NCI-H2171 (cell line): Measurements from ENCODE around the gene ZSCAN18.
A peak's percentile ranks its signal among the peaks of the same experiment; 100 is the strongest.

ENCODE experiments used
- DNase-seq: peaks from one replicate; lab custom pipeline; 2025; lab: John Stamatoyannopoulos, UW

The ZSCAN18 gene

DNA sequence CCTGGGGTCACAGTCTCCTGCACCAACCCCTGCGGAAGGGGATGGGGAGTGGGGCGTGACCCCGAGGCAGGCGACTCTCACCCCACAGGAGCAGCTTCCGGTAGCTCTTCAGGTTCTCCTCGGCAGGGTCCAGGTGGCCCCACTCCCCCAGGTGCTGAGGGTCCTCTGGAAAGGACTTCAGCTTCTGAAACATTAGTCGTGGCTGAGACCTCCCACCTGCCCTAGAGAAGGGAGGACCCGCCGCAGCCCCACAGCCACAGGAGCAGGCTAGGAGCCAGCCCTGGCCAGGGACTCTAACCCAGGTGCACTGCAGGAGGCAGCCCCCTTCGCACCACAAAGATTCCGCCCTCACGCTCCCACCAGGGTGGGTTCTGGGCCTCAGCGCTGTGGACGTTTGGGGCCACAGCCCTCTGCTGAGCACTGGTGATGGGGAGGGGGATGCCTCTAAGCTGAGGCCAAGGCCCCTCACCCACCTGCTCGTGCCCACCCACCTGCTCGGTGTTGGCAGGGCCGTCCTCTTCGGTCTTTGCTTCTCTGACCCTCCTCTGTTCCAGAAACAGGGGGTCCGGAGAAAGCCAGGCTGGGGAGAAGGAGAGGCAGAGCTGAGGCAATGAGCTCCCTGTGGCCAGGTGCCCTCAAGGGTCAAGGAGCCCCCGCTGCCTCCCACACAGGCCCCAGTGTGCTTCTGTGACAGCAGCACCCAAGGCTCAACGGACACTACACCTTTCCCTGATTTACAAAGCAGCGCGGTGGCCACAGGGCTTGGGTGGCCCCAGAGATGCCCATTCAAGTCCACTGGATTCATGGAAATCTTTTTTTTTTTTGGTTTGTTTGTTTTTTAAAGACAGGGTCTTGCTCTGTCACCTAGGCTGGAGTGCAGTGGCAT, 11.0 kb downstream of the ZSCAN18 start:
- DNase-seq: no peak

DNA sequence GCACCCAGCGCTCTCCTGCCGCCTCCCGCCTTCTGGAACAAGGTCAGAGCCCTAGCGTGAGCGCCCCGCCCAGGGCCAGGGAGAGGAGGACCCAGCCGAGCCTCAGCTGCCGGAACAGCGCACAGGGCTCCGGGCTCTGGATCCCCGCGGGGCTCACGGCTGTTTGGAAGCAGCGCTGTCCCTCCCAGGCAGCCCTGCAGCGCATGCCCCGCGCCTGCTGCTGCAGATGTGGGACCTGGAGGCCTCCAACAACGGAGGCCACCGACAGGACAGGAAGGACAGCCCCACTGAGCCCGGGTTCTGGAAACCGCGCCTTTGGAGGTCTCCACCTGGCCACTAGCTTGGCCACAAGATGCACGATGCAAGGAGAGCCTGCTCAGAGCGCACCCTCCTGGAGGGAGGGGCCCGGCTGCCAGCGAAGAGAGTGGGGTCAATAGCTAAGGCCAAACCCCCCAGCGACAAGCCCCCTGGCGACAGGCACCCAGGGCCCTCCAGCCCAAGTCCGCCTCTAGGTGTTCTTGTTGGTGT, 12.6 kb downstream of the ZSCAN18 start:
- no peak for DNase-seq

DNA sequence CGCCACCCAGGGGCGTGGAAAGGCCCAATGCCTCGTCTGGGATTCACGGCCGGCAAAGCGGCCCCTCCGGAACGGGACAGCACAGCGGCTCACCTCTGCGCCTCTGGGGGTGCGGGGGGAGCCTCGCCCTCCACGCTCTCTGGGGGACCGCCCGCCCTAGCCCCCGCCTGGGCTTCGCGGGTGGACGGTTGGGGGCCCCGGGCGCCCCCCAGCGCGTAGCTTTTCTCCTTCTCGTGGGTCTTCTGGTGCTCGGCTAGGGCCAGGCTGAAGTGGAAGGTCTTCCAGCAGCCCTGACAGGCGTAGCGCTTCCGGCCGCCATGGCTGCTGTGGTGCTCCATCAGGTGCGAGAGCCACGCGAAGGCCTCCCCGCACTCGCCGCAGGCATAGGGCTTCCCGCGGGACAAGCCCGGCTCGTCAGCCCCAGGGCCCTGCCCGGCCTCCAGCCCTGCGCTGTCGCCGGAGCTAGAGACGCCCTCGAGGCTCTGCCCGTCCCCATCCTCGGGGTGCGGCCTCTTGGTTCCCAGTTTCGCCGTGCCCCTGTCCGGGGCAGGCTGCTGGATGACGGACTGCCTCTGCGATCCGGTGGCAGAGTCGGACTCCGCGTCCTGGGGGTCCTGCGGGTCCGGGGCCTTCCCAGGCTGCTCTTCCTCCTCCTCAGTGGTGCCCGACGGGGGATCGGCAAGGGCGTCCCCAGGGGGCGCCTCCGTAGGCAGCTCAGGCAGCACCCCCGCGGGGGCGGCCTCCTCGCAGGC, 13.3 kb downstream of the ZSCAN18 start:
- no peak for DNase-seq

DNA sequence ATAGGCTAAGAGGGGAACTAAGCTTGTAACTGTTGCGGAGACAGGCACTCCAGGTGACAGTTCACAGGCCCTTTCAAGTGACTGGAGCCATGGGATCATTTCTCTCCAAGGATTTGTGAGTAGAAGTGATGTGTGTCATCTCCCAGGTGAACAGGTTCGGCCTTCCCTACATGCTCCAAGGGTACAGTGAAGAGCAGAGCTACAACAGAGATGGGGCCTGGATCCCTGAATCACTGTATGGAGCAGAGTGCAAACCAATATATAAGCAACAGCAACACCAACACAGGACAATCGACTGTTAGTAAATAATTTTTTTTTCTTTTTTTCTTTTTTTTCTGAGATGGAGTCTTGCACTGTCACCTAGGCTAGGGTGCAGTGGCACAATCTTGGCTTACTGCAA, 15.0 kb downstream of the ZSCAN18 start:
- no peak for DNase-seq

DNA sequence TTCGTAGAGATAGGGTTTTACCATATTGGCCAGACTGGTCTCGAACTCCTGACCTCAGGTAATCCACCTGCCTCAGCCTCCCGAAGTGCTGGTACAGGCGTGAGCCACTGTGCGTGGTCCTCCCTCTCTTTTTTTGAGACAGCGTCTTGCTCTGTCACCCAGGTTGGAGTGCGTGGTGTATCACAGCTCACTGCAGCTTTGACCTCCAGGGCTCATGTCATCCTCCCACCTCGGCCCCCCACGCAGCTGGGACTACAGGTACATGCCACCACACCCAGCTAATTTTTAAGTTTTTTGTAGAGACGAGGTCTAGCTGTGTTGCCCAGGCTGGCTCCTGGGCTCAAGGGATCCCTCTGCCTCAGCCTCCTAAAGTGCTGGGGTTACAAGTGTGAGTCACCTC, 18.2 kb downstream of the ZSCAN18 start:
- DNase-seq: no peak

DNA sequence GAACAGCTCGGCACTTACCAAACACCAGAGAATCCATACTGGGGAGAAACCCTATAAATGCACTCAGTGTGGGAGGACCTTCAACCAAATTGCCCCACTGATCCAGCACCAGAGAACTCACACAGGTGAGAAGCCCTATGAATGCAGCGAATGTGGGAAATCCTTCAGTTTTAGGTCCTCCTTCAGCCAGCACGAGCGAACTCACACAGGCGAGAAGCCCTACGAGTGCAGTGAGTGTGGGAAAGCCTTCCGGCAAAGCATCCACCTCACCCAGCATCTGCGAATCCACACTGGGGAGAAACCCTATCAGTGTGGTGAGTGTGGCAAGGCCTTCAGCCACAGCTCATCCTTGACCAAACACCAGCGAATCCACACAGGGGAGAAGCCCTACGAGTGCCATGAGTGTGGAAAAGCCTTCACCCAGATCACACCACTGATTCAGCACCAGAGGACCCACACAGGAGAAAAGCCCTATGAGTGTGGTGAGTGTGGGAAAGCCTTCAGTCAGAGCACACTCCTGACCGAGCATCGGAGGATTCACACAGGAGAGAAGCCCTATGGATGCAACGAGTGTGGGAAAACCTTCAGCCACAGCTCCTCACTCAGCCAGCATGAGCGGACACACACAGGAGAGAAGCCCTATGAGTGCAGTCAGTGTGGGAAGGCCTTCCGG, 30.7 kb downstream of the ZSCAN18 start:
- no peak for DNase-seq

DNA sequence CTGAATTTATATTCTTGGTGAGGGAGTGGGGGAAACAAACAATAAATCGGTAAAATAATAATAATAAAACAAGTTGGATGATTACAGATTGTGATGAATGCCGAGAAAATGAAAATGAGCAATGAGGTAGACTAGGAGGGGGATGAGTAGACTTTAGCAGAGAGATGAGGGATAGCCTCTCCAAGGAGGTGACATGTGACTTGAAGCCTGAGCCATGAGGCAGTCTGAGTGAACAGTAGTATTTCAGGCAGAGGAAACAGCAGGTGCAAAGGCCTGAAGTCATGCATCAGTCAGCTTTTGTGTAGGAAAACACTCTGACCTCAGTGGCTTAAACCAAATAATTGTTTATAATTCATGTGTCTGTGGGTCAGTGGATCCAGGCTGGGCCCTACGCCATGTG, 34.3 kb downstream of the ZSCAN18 start:
- no peak for DNase-seq

DNA sequence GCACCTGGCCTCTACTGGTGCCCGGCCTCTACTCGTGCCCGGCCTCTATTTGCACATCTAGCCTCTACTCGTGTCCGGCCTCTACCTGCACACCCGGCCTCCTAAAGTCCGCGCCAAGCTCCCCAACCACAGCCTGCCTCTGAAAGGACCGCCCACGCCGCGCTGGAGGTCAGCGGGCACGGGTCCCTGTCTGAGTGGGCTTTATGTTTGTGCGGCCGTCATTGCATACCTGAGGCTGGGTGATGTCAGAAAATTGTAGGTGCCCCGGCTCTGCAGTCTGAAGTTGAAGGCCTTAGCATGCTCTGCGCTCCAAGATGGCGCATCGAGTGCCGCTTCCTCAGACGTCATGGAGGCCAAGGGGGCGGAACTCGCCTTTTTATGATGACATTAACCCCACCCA, 37.8 kb downstream of the ZSCAN18 start:
- no peak for DNase-seq

DNA sequence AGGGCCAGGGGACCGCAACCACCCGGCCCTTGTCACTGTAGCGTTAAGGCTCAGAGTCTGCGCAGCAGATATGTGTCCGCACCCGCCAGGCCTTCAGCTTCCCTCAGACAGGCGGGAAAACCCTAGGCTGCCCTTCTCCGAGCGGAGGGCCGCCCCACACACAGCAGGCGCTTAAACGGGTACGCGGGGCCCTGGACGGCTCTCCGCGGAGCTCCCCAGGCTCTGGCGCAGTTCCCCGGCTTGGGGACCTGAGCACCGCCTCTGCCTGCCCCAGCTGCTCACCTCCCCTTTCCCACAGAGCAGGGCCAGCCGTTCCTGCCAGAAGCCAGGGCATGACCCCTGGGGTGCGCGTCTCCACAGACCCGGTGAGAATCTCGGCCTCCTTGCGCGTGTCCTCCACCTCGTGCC, 38.4 kb downstream of the ZSCAN18 start:
- DNase-seq: peak; percentile 16

DNA sequence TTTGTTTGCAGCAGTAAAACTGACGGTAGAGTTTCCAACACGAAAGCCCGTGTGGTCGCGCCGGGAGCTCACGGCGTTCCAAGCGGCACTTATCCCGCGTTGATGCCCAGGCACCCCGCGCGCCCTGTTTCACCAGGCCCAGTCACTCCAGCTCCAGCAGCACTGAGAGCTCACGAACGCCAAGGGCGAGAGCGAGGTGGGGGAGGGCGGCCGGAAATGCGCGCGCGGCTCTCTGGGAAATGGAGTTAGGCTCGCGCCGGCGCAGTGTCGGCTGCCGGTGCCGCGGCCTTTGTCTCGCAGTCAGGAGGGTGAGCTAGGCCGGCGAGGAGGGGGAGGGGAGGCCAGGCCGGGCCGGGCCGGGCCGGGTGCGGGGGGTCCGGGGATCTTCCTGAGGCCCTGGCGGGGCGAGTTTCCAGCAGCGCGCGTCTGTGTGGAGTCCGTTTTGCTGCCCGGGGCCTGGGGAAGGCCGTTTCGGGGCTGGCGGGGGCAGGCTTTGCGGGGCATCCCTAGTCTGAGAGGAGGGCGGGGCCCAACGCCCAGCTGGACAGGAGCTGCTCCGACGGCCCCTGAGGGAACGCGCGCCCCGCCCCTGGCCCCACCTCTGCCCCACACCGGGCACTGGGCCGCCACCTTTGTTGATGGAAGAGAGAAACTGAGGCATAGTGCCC, 38.9 kb downstream of the ZSCAN18 start, which contains the start of gene ZNF135:
TSS of gene ZNF135 (plus strand) at position 280 of the 668 bp plus-strand sequence. CDS start 721 bp downstream, outside the sequence.
- peak; percentile 85 for DNase-seq

DNA sequence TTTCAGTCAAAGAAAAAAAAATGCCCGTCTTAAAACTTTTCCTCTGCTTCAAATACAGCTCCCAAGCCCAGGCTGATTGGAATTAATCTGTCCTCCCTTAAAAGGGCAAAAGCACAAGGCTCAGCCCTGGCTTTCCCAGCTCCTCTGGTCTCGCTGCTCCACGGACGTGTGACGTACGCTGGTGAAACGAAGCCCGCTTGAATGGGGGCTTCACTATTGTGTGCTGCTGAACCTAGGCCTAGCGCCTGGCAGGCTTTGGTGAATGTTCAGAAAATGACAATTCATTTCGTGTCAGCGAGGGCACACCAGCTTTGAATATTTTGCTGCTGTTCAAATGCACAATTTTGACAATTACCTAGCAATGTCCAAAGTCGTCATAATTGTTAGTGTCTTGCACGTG, 39.6 kb downstream of the ZSCAN18 start:
- DNase-seq: no peak

DNA sequence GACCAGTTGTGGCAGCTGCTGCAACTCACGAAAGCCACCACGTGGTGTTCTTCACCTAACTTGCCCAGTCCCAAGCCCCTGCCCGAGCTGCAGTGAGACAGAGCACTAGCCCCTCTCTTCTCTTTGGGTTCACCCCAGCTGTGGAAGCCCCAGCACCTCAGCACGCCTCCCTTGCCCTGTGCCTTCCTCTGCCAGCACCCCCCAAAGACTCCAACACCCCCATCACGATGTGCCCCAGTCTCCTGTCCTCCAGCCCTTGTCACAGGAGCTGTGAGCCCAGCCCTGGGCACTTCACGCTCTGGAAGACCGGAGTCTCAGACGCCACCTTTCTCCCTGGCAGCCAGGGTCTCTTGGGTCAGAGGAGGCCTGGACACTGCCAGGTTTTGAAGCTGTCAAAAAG, 41.2 kb downstream of the ZSCAN18 start:
- DNase-seq: no peak

DNA sequence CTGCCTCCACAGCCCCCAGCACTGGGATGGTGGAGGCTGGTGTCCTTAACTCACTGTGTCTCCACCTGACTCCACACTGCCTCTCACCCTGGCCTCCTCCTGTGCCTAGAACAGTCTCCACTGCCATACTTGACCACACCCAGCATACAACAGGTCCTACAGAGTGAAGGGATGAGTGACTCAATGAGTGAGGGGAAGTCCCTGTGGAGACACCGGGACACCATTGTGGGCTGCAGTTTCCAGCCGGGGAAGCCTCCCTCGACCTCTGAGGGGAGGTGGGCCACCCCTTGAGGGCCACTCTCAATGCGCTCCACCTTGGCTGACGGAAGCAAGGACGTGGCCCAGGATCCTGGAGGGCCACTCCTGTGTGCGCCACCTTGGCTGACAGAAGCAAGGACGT, 41.8 kb downstream of the ZSCAN18 start:
- no peak for DNase-seq

DNA sequence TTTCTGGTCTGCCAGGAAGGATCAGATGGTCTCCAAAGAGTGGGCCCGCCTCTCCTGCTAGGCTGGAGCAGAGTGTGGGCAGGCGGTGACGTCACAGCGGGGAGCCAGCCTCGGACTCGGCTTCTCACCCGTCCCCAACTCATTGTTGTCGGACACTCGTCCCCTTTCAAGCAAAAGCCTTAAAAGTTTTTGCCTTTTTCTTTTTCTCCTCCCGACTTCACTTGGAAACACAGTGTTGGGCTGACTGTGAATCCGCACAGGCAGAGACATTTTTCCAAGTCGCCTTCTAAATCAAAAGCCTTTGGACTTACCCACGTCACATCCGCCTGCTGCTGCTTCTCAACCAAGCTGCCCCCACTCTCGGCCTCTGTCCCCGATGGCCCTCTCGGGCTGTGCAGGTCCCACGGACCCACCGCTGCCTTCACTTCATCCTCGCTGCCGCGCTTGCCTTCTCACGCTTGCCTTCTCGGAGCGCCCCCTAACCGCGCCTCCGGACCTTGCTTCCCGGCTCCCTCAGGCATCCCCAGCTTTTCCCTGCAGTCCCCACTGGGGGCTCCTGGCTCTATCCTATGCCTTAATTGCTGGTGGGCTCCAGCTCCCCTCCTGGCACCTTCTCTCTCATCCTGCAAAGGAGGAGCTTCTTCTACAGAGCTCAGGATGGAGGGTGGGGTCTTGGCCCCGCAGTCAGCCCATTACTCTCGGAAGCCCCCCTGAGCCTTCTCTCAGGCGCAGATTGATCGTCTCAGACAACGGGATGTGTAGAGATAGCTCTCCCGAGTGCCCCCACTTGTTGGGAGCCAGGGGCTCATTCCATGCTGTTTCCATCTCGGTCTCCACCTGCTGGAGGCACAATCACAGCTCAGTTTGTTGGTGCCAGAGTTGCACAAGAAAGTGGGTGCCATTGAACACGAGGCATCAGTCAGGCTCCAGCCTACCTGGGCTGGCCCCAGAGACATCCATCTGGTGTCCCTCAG, 42.8 kb downstream of the ZSCAN18 start:
- no peak for DNase-seq

DNA sequence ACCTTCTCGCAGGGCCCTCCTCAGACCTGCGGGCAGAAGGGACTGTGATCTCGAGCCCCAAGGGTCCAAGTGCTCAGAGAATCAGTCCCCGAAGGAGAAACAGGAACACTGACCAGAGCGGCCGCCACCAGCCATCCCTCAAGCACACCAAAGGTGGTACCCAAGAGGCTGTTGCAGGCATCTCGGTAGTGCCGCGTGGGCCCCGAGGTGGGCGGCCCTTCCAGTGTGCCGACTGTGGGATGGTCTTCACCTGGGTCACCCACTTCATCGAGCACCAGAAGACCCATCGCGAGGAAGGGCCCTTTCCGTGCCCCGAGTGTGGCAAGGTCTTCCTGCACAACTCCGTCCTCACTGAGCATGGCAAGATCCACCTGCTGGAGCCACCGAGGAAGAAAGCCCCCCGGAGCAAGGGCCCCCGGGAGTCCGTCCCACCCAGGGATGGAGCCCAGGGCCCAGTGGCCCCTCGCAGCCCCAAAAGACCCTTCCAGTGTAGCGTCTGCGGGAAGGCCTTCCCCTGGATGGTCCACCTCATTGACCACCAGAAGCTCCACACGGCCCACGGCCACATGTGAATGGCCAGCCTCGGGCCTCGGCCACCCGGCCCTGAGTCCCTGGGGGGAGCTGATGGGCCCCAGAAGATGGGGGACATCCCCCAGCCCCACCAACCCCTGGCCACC, 44.4 kb downstream of the ZSCAN18 start:
- DNase-seq: no peak

DNA sequence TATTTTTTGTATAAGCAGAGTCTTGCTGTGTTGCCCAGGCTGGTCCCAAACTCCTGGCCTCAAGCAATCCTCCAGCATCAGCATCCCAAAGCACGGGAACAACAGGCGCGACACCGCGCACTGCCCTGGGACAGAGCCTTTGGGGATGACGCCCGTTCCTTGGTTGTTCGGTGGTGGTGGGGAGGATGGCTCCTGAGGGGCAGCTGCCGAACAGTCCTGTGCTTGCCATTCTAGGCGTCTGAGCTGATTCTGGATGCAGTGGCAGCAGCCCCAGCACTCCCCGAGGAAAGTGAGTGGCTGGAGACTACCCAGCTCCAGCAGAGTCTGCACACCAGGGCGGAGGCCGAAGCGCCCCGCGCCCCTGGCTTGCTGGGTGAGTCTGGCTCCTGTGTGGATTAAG, 45.8 kb downstream of the ZSCAN18 start:
- DNase-seq: no peak

DNA sequence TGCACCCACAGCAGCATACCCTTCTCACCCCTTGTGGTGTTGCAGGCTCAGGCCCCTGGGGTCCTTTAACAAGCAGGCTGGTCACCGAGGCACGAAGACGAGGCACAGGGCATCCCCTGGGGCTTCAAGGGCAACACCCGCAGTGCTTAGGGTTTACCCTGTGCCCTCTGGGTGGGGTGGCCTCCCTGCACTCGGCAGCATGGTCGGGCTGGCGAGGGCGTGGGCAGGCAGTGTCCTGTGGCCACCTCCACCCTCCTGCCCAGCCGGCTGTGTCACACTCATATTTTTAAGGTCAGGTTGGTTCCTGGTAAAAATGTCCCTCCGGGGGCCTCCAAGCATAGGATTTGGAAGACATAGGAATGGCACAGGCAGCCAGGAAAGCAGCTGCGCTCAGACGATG, 50.4 kb downstream of the ZSCAN18 start:
- no peak for DNase-seq

DNA sequence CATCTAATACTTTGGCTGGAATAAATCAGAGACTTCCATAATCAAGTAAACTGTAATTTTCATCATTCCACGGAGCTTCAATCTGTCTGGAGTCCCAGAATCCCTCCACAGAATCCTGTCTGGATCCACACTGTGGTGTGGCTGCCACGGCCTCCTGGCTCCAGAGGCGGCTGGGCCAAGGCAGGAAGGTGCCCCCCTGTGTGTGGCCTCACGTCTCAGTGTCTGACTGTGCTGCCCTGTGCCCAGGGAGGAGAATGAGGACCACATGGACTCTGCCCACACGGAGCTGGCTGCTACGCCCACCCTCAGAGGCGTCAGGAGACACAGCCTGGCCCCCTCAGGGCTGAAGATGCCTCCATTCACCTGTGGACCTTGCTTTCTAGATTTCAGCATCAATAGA, 51.2 kb downstream of the ZSCAN18 start:
- DNase-seq: no peak

DNA sequence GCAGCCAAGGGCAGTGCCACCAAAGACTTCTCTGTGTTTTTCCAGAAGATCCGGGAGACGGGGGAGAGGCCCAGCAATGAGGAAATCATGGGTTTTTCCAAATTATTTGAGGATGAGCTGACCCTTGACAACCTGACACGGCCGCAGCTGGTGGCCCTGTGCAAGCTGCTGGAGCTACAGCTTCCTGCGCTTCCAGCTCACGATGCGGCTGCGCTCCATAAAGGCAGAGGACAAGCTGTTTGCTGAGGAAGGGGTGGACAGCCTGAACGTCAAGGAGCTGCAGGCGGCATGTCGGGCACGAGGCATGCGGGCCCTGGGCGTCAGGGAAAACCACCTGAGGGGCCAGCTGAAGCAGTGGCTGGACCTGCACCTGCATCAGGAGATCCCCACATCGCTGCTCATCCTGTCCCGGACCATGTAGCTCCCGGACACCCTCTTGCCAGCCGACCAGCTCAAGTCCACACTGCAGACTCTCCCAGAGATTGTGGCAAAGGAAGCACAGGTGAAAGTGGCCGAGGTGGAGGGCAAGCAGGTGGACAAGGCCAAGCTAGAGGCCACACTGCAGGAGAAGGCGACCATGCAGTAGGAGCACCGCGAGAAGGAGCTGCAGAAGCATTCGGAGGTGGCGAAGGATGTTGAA, 52.5 kb downstream of the ZSCAN18 start:
- no peak for DNase-seq

DNA sequence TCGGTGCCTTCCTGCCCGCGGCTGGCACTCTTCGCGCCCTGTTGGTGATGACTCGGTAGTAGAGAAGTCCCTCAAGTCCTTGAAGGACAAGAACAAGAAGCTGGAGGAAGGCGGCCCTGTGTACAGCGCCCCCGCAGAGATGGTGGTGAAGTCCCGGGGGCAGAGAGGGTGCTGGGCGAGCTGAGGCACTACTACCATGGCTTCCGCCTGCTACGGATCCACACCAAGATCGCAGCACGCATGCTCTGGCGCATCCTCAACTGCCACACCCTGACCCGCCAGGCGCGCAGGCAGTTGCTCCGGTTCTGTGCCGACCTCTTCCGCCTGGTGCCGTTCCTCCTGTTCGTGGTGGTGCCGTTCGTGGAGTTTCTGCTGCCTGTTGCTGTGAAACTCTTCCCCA, 53.1 kb downstream of the ZSCAN18 start:
- no peak for DNase-seq
